WI38 (cell line): ENCODE data around the gene SMPD3.

Experiments
- H3K4me3 ChIP-seq: 2 replicates; pipeline ENCODE4 v1.5.1; 2011; ENCODE audit warnings: low read depth, mild to moderate bottlenecking, control low read depth, low read length
- CTCF ChIP-seq: IDR thresholded peaks from 2 replicates; pipeline ENCODE4 v1.5.1; 2012; ENCODE audit warnings: low read depth, mild to moderate bottlenecking, control low read depth, low read length

The SMPD3 gene

GRCh38 chr16:68369168-68369567, 79.1 kb downstream of the SMPD3 start:
- H3K4me3 ChIP-seq: no peak overlapping the region
- TF ChIP-seq CTCF: no peak

- no peak overlapping the region for H3K4me3 ChIP-seq
- no peak for TF ChIP-seq CTCF
Observed at GRCh38 chr16:68368301-68368888, 79.9 kb downstream of the SMPD3 start.

- no peak overlapping the region for H3K4me3 ChIP-seq
- no peak for TF ChIP-seq CTCF
Observed at GRCh38 chr16:68367891-68368290, 80.4 kb downstream of the SMPD3 start.

GRCh38 chr16:68367440-68367839, 80.9 kb downstream of the SMPD3 start:
- TF ChIP-seq CTCF: no peak

GRCh38 chr16:68367030-68367429, 81.3 kb downstream of the SMPD3 start:
- no peak overlapping the region for H3K4me3 ChIP-seq
- no peak for TF ChIP-seq CTCF

More at GRCh38 chr16:68367440-68367839, 80.9 kb downstream of the SMPD3 start:
- no peak overlapping the region for H3K4me3 ChIP-seq

GRCh38 chr16:68366062-68366461, 82.2 kb downstream of the SMPD3 start:
- TF ChIP-seq CTCF: no peak

GRCh38 chr16:68365167-68365817, 83.0 kb downstream of the SMPD3 start:
- no peak overlapping the region for H3K4me3 ChIP-seq
- TF ChIP-seq CTCF: no peak

More at GRCh38 chr16:68366062-68366461, 82.2 kb downstream of the SMPD3 start:
- H3K4me3 ChIP-seq: no peak overlapping the region
